Testis (tissue), 2 donors: ENCODE measurements around the gene TEAD3.

Source experiments
- CTCF ChIP-seq, 3 experiments: fragments of 450-650 bp in 2 of 3; fragments of 200-600 bp in 1 of 3; sonication (generic) in 1 of 3; IDR thresholded peaks; one replicate each; pipeline ENCODE4 v1.5.1; 2016 to 2019; ENCODE audit warnings: antibody characterized with exemption in 3 of 3, mild to moderate bottlenecking in 2 of 3, moderate library complexity in 1 of 3
- POLR2A ChIP-seq: fragments of 450-650 bp; IDR thresholded peaks from one replicate; pipeline ENCODE4 v1.6.1; 2017; ENCODE audit warnings: antibody characterized with exemption, mild to moderate bottlenecking, moderate library complexity

DNA sequence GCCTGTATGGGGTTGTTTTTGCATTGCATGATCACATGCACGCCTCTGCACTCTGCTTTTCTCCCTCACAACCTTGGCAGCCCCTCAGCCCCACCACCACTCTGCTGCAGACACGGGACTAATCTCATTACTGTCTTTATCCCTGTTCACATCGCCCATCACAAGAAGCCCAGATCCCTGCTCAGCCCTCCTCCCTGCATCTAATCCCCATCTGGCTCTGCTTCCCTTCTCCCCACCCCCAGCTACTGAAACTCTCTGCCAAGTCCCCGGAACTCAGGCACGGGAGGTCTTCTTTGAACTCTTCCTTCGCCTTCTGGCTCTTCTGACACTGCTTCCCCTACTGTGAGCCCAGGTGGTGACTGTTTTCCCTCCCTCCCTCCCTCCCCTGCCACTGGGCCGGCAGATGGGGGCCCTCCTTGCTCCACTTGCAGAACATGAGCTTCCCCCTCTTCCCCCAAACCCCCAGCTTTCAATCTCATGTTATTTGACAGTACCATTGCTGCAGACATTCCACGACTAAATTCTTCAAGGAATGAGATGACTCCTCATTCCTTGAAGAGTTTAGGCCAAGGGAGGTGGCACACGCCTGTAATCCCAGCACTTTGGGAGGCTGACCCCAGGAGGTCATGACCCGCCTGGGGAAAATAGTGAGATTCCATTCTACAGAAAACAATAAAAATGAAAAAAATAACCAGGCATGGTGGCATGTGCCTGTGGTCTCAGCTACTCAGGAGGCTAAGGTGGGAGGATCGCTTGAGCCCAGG lies 37.7 kb upstream of the TEAD3 start:
- TF ChIP-seq POLR2A = no peak
- TF ChIP-seq CTCF (IDR thresholded peaks at IDR 0.05) = no peak
